GM18517 (cell line): ENCODE measurements around the gene TAF4B.
A peak's percentile ranks its signal among the peaks of the same experiment; 100 is the strongest.
"Not testable (repeated sequence)": the region's sequence is repeated elsewhere in the genome, so short reads cannot be mapped to it uniquely, and the experiment has no call there.

ENCODE experiments used
- ATAC-seq: cut with Tn5 transposase; IDR thresholded peaks from one replicate; pipeline ENCODE4 v1.9.1; 2021; ENCODE audit warnings: mild to moderate bottlenecking, moderate library complexity; ENCODE audit not compliant: unreplicated experiment

TAF4B gene

GRCh38 chr18:26301681-26302080, 75.4 kb downstream of the TAF4B start:
- ATAC-seq: no peak

DNA sequence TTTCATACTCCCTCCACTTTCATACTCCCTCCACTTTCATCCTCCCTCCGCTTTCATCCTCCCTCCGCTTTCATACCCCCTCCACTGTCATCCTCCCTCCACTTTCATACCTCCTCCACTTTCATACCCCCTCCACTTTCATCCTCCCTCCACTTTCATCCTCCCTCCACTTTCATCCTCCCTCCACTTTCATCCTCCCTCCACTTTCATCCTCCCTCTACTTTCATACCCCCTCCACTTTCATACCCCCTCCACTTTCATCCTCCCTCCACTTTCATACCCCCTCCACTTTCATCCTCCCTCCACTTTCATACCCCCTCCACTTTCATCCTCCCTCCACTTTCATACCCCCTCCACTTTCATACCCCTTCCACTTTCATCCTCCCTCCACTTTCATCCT, 77.0 kb downstream of the TAF4B start:
- not testable (repeated sequence) for ATAC-seq

DNA sequence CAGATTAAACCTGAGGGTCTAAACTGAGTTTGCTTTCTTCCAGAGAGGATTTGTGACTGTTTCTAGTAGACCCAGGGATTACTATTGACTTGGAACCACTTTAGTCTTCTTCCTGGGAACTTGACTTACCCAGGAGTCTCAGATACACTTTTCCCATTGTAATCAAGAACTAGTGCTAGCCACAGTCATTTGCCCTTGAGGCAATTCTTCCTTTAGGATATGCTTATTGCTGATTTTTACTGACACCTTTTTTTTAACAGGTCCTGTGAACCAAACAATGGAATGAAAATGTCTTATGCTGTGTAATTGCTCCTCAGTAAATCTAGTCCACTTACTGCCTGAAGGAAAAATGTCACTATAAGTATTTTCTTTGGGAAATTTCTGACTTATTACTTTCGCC, 78.3 kb downstream of the TAF4B start:
- no peak for ATAC-seq

DNA sequence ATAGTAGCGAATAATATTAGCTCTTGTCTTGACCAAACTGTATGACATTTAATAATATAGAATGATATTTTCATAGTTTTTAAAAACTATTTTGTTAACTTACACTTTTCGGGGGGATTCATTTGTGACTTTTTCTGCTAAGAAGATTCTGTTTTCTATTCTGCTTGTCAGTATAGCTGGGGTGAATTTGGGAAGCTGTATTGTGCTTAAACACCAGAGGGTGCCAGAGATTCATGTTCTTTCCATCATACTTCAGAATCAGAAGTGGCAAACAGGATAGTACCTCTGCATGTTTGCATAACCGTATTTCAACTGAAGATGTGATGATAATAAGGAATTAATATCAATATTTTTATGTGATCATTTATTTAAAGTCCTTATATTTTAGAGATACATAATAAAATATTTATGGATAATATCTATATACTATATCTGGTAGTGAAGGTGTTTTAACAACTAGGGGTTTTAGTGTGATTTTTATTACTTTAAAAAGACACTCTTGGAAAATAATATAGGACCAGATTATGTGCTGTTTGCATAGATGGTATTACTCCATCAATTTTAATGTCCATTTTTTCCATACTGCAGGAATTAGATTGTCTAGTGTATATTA, 81.0 kb downstream of the TAF4B start:
- ATAC-seq: peak; percentile 91

- ATAC-seq: no peak
Observed at GRCh38 chr18:26309281-26309680, 83.0 kb downstream of the TAF4B start.

DNA sequence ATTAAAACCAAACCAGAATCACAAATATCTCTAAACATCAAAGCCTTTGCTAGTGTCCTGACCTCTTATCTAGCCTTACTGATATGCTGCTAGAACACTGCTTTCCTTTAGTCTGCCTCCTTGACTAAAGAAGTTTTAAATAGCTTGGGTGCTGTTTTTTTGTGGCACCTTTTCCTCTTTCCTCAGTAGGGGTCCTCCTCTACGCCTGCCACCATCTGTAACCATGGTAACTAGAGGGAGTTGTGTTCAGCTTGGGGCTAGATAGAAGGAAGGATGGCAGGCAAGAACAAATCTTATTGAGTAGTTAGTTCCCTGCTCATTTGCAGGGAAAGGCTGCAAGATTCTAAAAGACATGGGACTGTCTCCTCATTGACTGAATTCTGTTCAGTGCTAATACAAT, 86.0 kb downstream of the TAF4B start:
- no peak for ATAC-seq

- no peak for ATAC-seq
Observed at GRCh38 chr18:26317398-26317797, 91.2 kb downstream of the TAF4B start.

DNA sequence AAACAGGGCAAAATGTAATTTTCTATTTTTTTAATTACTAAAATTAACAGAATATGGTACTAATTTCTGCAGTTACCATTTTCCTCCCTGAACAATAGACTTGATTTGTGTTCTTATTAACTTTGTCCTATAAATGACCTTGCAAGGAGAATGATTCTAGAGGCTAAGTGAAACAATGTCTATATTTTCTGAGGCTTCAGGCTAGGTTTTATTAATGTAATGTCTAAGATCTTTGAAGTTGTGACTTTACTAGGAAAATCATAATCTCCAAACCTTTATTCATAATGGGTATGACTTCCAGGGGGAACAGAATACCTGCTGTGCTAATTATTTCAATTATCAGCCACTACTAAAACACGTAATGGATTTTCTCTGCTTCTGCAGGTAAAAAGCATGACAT, 94.4 kb downstream of the TAF4B start:
- no peak for ATAC-seq

GRCh38 chr18:26322890-26323653, 96.8 kb downstream of the TAF4B start:
- ATAC-seq: no peak

GRCh38 chr18:26325771-26326170, 99.5 kb downstream of the TAF4B start:
- ATAC-seq: no peak

GRCh38 chr18:26327062-26327461, 100.8 kb downstream of the TAF4B start:
- no peak for ATAC-seq

GRCh38 chr18:26332991-26333390, 106.7 kb downstream of the TAF4B start:
- ATAC-seq: no peak

GRCh38 chr18:26335156-26335555, 108.9 kb downstream of the TAF4B start:
- no peak for ATAC-seq

GRCh38 chr18:26335571-26336487, 109.6 kb downstream of the TAF4B start:
- no peak for ATAC-seq

GRCh38 chr18:26336572-26336971, 110.3 kb downstream of the TAF4B start:
- ATAC-seq: no peak

DNA sequence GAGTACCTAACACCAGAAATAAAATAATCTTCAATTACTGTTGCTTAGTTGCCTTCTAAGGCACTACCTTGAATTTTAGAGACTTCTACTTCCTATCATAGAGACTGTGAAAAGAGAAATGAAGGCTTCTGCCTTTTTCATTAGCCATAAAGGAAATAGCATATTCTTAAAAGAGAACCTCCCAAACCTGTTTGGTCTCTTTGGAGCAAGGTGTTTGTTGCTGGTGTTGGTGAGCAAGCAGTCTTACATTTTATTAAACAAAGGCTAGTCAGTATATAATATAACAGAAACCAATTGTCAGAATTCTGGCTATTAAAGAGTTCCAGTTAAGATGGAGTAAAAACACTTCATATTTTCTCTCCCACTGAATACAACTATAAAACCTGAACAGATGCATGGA, 116.4 kb downstream of the TAF4B start:
- no peak for ATAC-seq

DNA sequence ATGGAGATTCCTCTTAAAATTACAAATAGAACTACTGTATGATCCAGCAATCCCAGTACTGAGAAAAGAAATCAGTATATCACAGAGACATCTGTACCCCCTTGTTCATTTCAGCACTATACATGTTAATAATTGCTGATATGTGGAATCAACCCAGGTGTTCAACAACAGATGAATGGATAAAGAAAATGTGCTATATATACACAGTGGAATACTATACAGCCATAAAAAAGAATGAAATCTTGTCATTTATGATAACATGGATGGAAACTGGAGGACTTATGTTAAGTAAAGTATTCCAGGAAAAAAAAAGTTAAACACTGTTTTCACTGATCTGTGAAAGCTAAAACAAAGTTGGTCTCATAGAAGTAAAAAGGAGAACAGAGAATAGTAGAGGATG, 124.7 kb downstream of the TAF4B start:
- no peak for ATAC-seq

- ATAC-seq: peak; percentile 74
Observed at GRCh38 chr18:26356045-26356785, 130.0 kb downstream of the TAF4B start.

DNA sequence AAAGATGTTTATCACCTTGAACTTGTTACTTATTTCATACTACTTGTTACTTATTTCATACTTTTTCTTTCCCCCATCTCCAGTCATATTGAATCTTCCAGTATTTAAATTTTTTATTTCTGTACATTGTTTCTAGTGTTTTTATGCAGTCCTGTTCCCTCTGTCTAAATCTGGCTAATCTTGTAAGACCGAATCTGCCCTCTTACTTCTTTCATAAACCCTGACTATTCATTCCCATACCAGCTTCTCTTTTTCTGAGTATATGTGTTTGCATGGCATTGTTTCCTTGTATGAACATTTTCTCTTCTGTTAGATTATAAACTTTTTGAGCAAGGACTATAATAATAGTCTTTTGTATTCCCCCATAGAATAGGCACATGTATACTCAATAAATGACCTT, 131.7 kb downstream of the TAF4B start:
- ATAC-seq: no peak

DNA sequence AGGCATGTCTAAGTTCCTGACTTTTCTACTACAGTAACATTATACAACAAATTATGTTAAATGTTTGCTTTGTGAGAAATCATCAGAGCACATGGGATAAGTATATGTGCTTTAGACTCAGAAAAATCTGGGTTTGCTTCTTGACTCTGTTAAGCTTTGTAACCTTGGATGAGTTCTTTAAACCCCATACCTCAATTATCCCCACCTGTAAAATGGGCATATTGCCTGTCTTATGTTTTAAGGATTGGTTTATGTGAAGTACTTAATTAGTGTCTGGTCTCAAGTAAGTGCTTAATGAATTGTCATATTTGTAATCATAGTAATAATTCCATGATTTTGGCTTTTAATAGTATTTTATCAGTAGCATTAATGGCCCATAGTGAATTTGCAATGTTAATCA, 135.8 kb downstream of the TAF4B start:
- ATAC-seq: no peak

GRCh38 chr18:26367425-26367824, 141.2 kb downstream of the TAF4B start:
- no peak for ATAC-seq
